AG20443 (cell line): ENCODE measurements around the gene FADS3.
"Not testable (repeated sequence)": the region's sequence is repeated elsewhere in the genome, so short reads cannot be mapped to it uniquely, and the experiment has no call there.

Source experiments
- DNase-seq: peaks from one replicate; pipeline ENCODE4 v3.0.0; 2012; ENCODE audit warnings: low spot score, mixed read lengths

FADS3 gene

DNA sequence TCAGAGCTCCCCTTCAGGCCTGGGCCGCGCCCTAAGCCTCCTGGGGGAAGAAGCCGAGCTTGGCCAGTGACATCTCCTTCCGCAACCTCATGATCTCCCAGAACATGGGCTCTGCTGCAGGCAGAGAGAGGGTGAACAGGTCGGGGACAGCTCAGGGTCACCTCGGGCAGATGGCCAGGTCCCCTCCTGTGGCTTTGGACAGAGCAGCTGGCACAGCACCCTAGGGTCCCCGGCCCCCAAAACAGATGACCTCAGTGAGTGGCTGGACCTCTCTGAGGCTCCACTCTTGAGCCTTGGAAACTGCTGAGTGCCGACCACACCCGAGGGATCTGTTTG, 6.9 kb upstream of the FADS3 start:
- no peak for DNase-seq

DNA sequence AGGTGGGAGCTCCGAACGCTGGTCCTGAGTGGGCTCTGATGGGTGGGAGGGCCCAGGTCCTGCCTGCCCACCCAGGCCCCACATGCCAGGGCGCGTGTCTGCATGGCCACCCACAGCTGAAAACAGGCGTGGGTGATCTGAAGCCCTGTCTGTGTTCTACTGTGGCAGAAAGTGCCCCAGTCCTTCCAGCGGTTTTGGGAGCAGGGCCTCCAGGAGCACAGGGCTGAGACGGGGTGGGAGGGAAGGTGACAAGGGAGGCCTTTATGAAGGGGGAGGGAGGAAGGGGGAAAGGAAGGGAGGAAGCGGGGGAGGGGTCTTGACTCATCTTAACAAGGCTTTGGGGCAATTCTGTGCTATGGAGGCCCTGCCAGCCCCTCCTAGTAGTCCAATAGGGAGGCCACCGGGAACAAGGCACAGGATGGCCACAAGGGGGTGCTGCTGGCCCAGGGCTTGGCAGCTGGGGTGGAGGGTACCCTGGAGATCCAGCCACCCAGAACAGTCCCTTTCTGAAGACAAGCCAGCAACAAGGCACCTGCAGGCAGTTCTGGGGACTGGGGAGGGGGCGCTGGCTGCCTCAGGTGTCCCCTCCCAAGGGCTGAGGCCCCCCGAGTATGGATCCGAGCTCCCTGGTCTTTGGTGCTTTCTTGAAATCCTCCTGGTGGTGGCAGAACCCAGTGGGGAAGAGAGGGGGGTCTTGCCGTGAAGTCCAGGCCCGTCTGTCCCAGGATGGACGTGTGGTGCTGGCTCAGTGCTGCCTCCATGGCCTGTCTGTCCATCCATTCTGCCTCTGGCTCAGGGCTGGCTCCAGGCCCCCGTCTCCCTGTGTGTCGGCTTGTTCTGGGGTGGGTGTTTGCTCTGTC, 6.3 kb upstream of the FADS3 start:
- DNase-seq: peak; percentile 87

- DNase-seq: no peak
These were observed 5.5 kb upstream of the FADS3 start for GRCh38 chr11:61896665-61897386.

- DNase-seq: no peak
These were observed 4.3 kb upstream of the FADS3 start for GRCh38 chr11:61895718-61896059.

DNA sequence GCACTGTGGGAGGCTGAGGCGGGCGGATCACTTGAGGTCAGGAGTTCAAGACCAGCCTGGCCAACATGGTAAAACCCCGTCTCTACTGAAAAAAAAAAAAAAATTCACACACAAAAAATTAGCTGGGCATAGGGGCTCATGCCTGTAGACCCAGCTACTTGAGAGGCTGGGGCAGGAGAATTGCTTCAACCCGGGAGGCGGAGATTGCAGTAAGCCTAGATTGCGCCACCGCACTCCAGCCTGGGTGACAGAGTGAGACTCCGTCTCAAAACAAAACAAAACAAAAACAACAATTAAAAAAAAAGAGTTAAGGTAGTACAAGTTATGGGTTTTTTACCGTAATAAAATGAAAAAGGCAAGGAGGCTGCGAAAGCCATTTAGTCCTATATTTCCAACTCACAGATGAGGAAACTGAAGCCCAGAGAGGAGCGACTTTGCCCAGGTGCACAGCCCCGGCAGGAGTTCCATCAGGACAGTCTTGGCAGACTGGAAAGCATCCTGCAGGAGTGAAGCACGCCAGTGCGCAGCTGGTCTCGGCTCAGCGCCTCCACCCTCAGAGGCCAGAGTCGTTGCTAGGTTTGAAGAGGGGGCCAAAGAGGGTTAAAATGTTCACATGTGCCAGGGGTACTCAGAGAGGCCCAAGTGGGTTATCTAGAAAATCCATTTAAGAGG, 3.8 kb upstream of the FADS3 start:
- no peak for DNase-seq

DNA sequence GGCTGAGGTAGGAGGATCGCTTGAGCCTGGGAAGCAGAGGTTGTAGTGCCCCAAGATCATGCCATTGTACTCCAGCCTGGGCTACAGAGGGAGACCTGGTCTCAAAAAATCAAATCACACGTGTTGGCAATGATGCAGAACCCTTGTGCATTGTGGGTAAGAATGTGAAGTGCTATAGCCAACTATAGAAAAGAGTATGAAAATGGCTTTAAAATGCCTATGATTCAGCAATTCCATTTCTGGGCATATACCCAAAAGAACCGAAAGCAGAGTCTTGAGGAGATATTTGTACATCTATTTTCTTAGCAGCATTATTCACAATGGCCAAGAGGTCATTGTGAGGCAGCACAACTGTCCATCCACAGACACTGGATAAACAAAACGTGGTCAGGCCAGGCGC, 2.6 kb upstream of the FADS3 start:
- DNase-seq: peak; percentile 48

- DNase-seq: no peak
These were observed 683 bp upstream of the FADS3 start for GRCh38 chr11:61892085-61892370.

DNA sequence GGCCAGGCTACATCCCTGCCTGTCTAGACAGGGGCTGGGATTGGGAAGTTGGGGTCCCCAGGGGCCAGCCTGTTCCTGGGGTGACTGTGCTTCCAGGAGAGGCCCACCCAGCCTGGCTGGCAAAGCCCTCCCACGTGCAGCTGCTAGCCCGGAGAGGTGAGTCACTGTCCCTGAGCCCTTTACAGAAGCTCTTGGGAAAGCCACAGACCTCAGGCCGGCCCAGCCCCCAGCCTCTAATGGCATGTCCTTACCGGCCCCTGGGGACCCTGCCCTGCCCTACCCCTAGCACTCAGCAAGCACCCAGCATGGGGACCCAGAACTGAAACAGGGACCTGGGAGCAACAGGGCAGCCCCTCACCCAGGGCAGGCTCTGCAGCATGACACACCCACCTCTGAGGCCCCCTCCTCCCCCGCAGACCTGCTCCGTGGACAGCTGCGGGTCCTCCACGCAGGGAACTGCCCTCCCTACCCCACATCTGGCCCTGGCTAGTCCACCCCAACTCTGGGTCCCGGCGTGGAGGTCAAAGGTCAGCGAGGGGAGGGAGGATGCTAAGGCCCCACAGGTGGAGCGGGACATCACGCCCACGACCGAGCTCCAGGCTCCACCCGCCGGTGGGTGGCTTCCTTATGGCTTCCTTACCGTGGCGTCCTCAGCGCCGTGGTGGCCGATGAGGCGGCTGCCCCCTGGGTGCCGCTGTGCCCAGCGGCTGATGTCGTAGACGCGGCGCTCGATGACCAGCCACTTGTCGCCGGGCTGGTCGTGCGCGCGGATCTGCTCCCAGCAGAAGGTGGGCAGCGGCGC, 615 bp downstream of the FADS3 start:
- DNase-seq: peak; percentile 79

- no peak for DNase-seq
These were observed 1.5 kb downstream of the FADS3 start for GRCh38 chr11:61889831-61890230.

DNA sequence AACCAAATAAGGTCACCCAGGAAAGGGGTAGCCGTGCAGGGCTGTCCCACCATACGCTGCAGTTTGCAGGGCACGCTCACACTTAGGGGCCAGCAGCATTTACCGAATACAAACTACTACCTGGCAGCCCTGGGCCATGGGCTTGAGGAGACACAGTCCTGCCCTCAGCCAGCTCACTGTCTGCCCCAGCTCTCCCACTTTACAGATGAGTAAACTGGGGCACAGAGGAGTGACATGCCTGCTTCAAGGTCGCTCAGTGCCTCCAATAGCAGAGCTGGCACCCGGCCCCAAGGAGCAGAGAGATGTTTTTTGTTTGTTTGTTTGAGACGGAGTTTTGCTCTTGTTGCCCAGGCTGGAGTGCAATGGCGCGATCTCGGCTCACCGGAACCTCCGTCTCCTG, 2.8 kb downstream of the FADS3 start:
- DNase-seq: no peak

- peak; percentile 91 for DNase-seq
These were observed 3.4 kb downstream of the FADS3 start for GRCh38 chr11:61887839-61888494.

- no peak for DNase-seq
These were observed 4.7 kb downstream of the FADS3 start for GRCh38 chr11:61886643-61887042.

GRCh38 chr11:61885784-61886580, 5.4 kb downstream of the FADS3 start:
- DNase-seq: no peak

- no peak for DNase-seq
These were observed 6.1 kb downstream of the FADS3 start for GRCh38 chr11:61885166-61885778.

DNA sequence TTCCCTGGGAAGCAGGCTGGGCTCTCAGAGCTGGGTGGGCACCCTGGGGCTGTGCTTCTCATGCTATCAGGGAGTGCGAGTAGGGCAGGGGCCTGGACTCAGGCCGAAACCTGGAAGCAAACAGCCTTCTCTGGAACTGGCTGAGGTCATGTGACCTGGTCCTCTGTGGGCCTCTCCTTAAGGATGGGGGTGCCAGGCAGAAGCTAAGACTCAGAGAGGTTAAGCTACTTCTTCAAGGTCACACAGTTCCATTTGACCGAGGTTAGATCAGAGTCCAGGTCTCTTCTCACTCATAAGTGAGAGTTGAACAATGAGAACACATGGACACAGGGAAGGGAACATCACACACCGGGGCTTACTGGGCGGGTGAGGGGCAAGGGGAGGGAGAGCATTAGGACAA, 7.4 kb downstream of the FADS3 start:
- DNase-seq: no peak

- DNase-seq: no peak
These were observed 8.0 kb downstream of the FADS3 start for GRCh38 chr11:61883327-61883726.

DNA sequence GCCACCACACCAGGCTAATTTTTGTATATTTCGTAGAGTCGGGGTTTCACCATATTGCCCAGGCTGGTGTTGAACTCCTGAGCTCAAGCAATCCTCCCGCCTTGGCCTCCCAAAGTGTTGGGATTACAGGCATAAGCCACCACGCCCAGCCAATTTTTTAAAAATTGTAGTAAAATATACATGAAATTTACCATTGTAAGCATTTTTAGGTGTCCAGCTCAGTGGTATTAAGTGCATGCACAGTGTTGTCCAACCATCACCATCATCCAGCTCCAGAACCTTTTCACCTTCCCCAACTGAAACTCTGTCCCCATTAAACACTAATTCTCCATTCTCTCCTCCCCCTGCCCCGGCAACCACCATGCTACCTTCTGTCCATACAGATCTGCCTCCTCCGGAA, 8.5 kb downstream of the FADS3 start:
- no peak for DNase-seq

GRCh38 chr11:61882267-61882666, 9.1 kb downstream of the FADS3 start:
- DNase-seq: not testable (repeated sequence)

- no peak for DNase-seq
These were observed 9.9 kb downstream of the FADS3 start for GRCh38 chr11:61881397-61881796.

- no peak for DNase-seq
These were observed 10.9 kb downstream of the FADS3 start for GRCh38 chr11:61880454-61880853.

DNA sequence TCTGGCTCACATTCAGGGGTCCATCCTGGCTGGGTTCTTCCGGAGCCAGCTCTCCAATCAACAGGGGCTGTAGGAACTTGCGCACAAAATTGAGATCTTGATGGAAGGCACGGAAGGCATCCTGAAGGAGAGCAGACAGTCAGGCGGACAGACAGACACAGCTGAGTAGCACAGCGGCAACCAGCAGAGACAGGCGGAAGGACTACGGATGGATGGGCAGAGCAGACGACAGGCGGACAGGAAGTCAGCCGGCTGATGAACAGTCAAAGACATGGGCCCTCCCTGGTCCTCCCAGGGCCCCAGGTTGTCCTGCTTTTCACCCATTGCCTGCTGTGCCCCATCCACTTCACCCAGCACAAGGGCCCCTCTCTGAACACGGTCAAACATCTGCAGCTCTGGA, 11.3 kb downstream of the FADS3 start:
- DNase-seq: no peak
